Activated CD4-positive, alpha-beta memory T cell treated with anti-CD3 and anti-CD28 coated beads, Interleukin-2, amount 10 ng/mL, durations not matched to agents 7 days and 5 days (primary cell): Measurements from ENCODE around the gene BLTP2. TPM values are rescaled to one million over a fixed set of nuclear protein-coding genes. Genes with fewer than 3 reads are reported as not detected.

Source experiments
- CTCF ChIA-PET: fragments of 350-600 bp; sonication (Branson Sonifier 250); formaldehyde crosslinking; loops from one replicate; lab custom pipeline; 2021; ENCODE audit warnings: antibody characterized with exemption, inconsistent platforms; lab: Charles Lee
- POLR2A ChIA-PET: fragments of 350-600 bp; sonication (Branson Sonifier 250); formaldehyde crosslinking; loops from one replicate; lab custom pipeline; 2021; ENCODE audit warnings: antibody characterized with exemption; lab: Charles Lee
- DNase-seq: peaks from one replicate; pipeline ENCODE4 v3.0.0-alpha.2; 2020
- H3K27ac Mint-ChIP-seq: one replicate; pipeline ENCODE4 v1.8.0; 2021; ENCODE audit warnings: mild to moderate bottlenecking, mixed read lengths
- H3K27me3 Mint-ChIP-seq: one replicate; pipeline ENCODE4 v1.8.0; 2021; ENCODE audit warnings: mixed read lengths
- H3K36me3 Mint-ChIP-seq: one replicate; pipeline ENCODE4 v1.8.0; 2021; ENCODE audit warnings: low read depth, mixed read lengths
- H3K4me1 Mint-ChIP-seq: one replicate; pipeline ENCODE4 v1.8.0; 2021; ENCODE audit warnings: mixed read lengths
- H3K4me3 Mint-ChIP-seq: one replicate; pipeline ENCODE4 v1.8.0; 2021; ENCODE audit warnings: mild to moderate bottlenecking, mixed read lengths
- H3K9me3 Mint-ChIP-seq: one replicate; pipeline ENCODE4 v1.8.0; 2021; ENCODE audit warnings: mixed read lengths
- total RNA-seq, 2 experiments: library from RNA; stranded (reverse); gene quantifications; one replicate each; pipeline ENCODE4 v1.2.3, GENCODE V29; 2021

Gene BLTP2
- total RNA-seq, 2 experiments from 2014 or later, result 120 to 128 TPM

GRCh38 chr17:28643983-28644786, 773 bp downstream of the BLTP2 start:
- H3K4me3 Mint-ChIP-seq, result peak overlapping the region; percentile 93
- DNase-seq, result peak; percentile 54
- H3K4me1 Mint-ChIP-seq, result peaks cover 42% of the 10 kb centered on the region
- H3K9me3 Mint-ChIP-seq, result no peaks in the 10 kb centered on the region
- H3K27me3 Mint-ChIP-seq, result no peaks in the 10 kb centered on the region
- CTCF ChIA-PET, result interaction anchor here (0.6 to 5.1 kb wide), 19 partner anchors 8 to 108 kb away, joined by 3 to 80 read pairs (median 4); partner anchors contain the start of genes ALDOC, NEK8, PIGS and RPL23A
- POLR2A ChIA-PET, result interaction anchor here (0.7 to 7.6 kb wide), 21 partner anchors 10 to 648 kb away, joined by 3 to 115 read pairs (median 4); partner anchors contain the start of genes ALDOC, FLOT2, NEK8 and PIGS
- peaks cover 68% of the 10 kb centered on the region for H3K36me3 Mint-ChIP-seq
- H3K27ac Mint-ChIP-seq, result peak overlapping the region; percentile 86

- Mint-ChIP-seq H3K9me3 (no peaks in the 10 kb centered on the region), H3K27ac (peak overlapping the region; percentile 4), H3K4me3 (no peak overlapping the region), H3K27me3 (no peaks in the 10 kb centered on the region), H3K4me1 (peaks cover 35% of the 10 kb centered on the region), H3K36me3 (peaks cover 77% of the 10 kb centered on the region)
- ChIA-PET CTCF (no interaction called here), POLR2A (interaction anchor here (4.4 kb wide), 1 partner anchor 43 kb away, joined by 45 read pairs; the partner anchor contains the start of gene SPAG5)
- DNase-seq, result no peak
Observed at GRCh38 chr17:28641579-28641978, 3.4 kb downstream of the BLTP2 start.

- H3K27me3 Mint-ChIP-seq, result no peaks in the 10 kb centered on the region
- peaks cover 9% of the 10 kb centered on the region for H3K4me1 Mint-ChIP-seq
- DNase-seq, result no peak
- H3K27ac Mint-ChIP-seq, result no peak overlapping the region
- ChIA-PET POLR2A (interaction anchor here (1.1 kb wide), 1 partner anchor 11 kb away, joined by 3 read pairs; no protein-coding TSS in a partner anchor), CTCF (interaction anchor here (1.0 to 1.2 kb wide), 2 partner anchors 26 to 40 kb away, joined by 3 read pairs; partner anchors contain the start of genes SDF2 and SUPT6H)
- H3K36me3 Mint-ChIP-seq, result peaks cover 89% of the 10 kb centered on the region
- no peak overlapping the region for H3K4me3 Mint-ChIP-seq
- no peaks in the 10 kb centered on the region for H3K9me3 Mint-ChIP-seq
Observed at GRCh38 chr17:28635506-28635905, 9.5 kb downstream of the BLTP2 start.

GRCh38 chr17:28634206-28634865, 10.6 kb downstream of the BLTP2 start:
- Mint-ChIP-seq H3K4me3 (no peak overlapping the region), H3K27ac (no peak overlapping the region), H3K27me3 (no peaks in the 10 kb centered on the region), H3K9me3 (no peaks in the 10 kb centered on the region), H3K36me3 (peaks cover 85% of the 10 kb centered on the region), H3K4me1 (peaks cover 9% of the 10 kb centered on the region)
- DNase-seq, result no peak
- ChIA-PET POLR2A (interaction anchor here (1.4 kb wide), 1 partner anchor 11 kb away, joined by 3 read pairs; the partner anchor contains the start of gene BLTP2), CTCF (no interaction called here)

- ChIA-PET POLR2A (interaction anchor here (0.9 kb wide), 1 partner anchor 34 kb away, joined by 3 read pairs; no protein-coding TSS in a partner anchor), CTCF (no interaction called here)
- Mint-ChIP-seq H3K4me1 (peaks cover 2% of the 10 kb centered on the region), H3K36me3 (peaks cover 67% of the 10 kb centered on the region), H3K27ac (no peak overlapping the region), H3K4me3 (no peak overlapping the region), H3K27me3 (no peaks in the 10 kb centered on the region), H3K9me3 (no peaks in the 10 kb centered on the region)
- no peak for DNase-seq
Observed at GRCh38 chr17:28626818-28627217, 18.1 kb downstream of the BLTP2 start.

GRCh38 chr17:28624148-28624547, 20.8 kb downstream of the BLTP2 start:
- CTCF ChIA-PET, result interaction anchor here (0.6 kb wide), 1 partner anchor 11 kb away, joined by 3 read pairs; no protein-coding TSS in a partner anchor
- POLR2A ChIA-PET, result interaction anchor here (1.2 to 1.3 kb wide), 2 partner anchors 25 to 37 kb away, joined by 3 to 4 read pairs; partner anchors contain the start of genes SDF2 and SUPT6H
- Mint-ChIP-seq H3K4me3 (no peak overlapping the region), H3K4me1 (peaks cover 2% of the 10 kb centered on the region), H3K36me3 (peaks cover 76% of the 10 kb centered on the region), H3K27ac (no peak overlapping the region), H3K27me3 (no peaks in the 10 kb centered on the region), H3K9me3 (no peaks in the 10 kb centered on the region)
- DNase-seq, result no peak

GRCh38 chr17:28623696-28624095, 21.3 kb downstream of the BLTP2 start:
- Mint-ChIP-seq H3K36me3 (peaks cover 80% of the 10 kb centered on the region), H3K9me3 (no peaks in the 10 kb centered on the region), H3K4me1 (peaks cover 2% of the 10 kb centered on the region), H3K27me3 (no peaks in the 10 kb centered on the region), H3K27ac (no peak overlapping the region), H3K4me3 (no peak overlapping the region)
- ChIA-PET POLR2A (interaction anchor here (1.2 to 1.3 kb wide), 3 partner anchors 11 to 38 kb away, joined by 3 to 5 read pairs (median 4); partner anchors contain the start of genes SDF2 and SUPT6H), CTCF (no interaction called here)
- no peak for DNase-seq

- no peak for DNase-seq
- no peak overlapping the region for H3K4me3 Mint-ChIP-seq
- ChIA-PET CTCF (no interaction called here), POLR2A (interaction anchor here (0.8 to 1.6 kb wide), 2 partner anchors 9 to 23 kb away, joined by 3 to 4 read pairs; no protein-coding TSS in a partner anchor)
- no peaks in the 10 kb centered on the region for H3K27me3 Mint-ChIP-seq
- H3K4me1 Mint-ChIP-seq, result peaks cover 2% of the 10 kb centered on the region
- no peak overlapping the region for H3K27ac Mint-ChIP-seq
- H3K9me3 Mint-ChIP-seq, result no peaks in the 10 kb centered on the region
- H3K36me3 Mint-ChIP-seq, result peaks cover 81% of the 10 kb centered on the region
Observed at GRCh38 chr17:28622186-28622585, 22.8 kb downstream of the BLTP2 start.

- Mint-ChIP-seq H3K9me3 (no peaks in the 10 kb centered on the region), H3K4me1 (no peaks in the 10 kb centered on the region), H3K27me3 (no peaks in the 10 kb centered on the region), H3K36me3 (peaks cover 83% of the 10 kb centered on the region), H3K4me3 (no peak overlapping the region), H3K27ac (no peak overlapping the region)
- POLR2A ChIA-PET, result no interaction called here
- no peak for DNase-seq
- CTCF ChIA-PET, result interaction anchor here (1.4 kb wide), 1 partner anchor 25 kb away, joined by 3 read pairs; the partner anchor contains the start of gene BLTP2
Observed at GRCh38 chr17:28620010-28620409, 24.9 kb downstream of the BLTP2 start.

- ChIA-PET POLR2A (interaction anchor here (0.8 to 1.4 kb wide), 2 partner anchors 19 to 93 kb away, joined by 3 to 9 read pairs; partner anchors contain the start of gene PROCA1), CTCF (interaction anchor here (0.7 to 1.4 kb wide), 3 partner anchors 12 to 27 kb away, joined by 3 read pairs; partner anchors contain the start of gene BLTP2)
- no peaks in the 10 kb centered on the region for H3K27me3 Mint-ChIP-seq
- H3K9me3 Mint-ChIP-seq, result no peaks in the 10 kb centered on the region
- no peak overlapping the region for H3K27ac Mint-ChIP-seq
- H3K4me1 Mint-ChIP-seq, result no peaks in the 10 kb centered on the region
- no peak overlapping the region for H3K4me3 Mint-ChIP-seq
- no peak for DNase-seq
- H3K36me3 Mint-ChIP-seq, result peaks cover 84% of the 10 kb centered on the region
Observed at GRCh38 chr17:28618464-28618863, 26.5 kb downstream of the BLTP2 start.

- Mint-ChIP-seq H3K4me1 (no peaks in the 10 kb centered on the region), H3K9me3 (no peaks in the 10 kb centered on the region), H3K27me3 (no peaks in the 10 kb centered on the region), H3K36me3 (peaks cover 72% of the 10 kb centered on the region), H3K4me3 (no peak overlapping the region), H3K27ac (no peak overlapping the region)
- ChIA-PET POLR2A (interaction anchor here (0.9 to 1.3 kb wide), 3 partner anchors 17 to 29 kb away, joined by 3 to 8 read pairs (median 3); partner anchors contain the start of gene SPAG5), CTCF (no interaction called here)
- no peak for DNase-seq
Observed at GRCh38 chr17:28616281-28616680, 28.7 kb downstream of the BLTP2 start.

GRCh38 chr17:28615260-28615940, 29.6 kb downstream of the BLTP2 start:
- Mint-ChIP-seq H3K9me3 (no peaks in the 10 kb centered on the region), H3K36me3 (peaks cover 69% of the 10 kb centered on the region), H3K27ac (no peak overlapping the region), H3K4me3 (no peak overlapping the region), H3K4me1 (no peaks in the 10 kb centered on the region), H3K27me3 (no peaks in the 10 kb centered on the region)
- CTCF ChIA-PET, result interaction anchor here (1.0 kb wide), 1 partner anchor 10 kb away, joined by 3 read pairs; no protein-coding TSS in a partner anchor
- DNase-seq, result no peak
- POLR2A ChIA-PET, result interaction anchor here (0.5 to 1.3 kb wide), 3 partner anchors 16 to 73 kb away, joined by 3 to 8 read pairs (median 3); partner anchors contain the start of gene SPAG5
